T follicular helper cell (primary cell): ENCODE data around the gene ZNF658.
"Not testable (repeated sequence)": the region's sequence is repeated elsewhere in the genome, so short reads cannot be mapped to it uniquely, and the experiment has no call there.

Source experiments
- DNase-seq: peaks from one replicate; pipeline ENCODE4 v3.0.0-alpha.2; 2020; ENCODE audit warnings: low read depth
- total RNA-seq, 2 experiments: gene quantifications; one replicate each; lab custom pipeline; 2026; lab: John Stamatoyannopoulos, UW

The ZNF658 gene
- 3.3 to 9.8 reads per million in 2 experiments for total RNA-seq

- peak; percentile 27 for DNase-seq
Measured at GRCh38 chr9:66900490-66901131, at the start of gene ZNF658. Gene ZNF658 (plus strand): TSS chr9:66900725. CDS start chr9:66903562, 2,837 bp downstream.

- DNase-seq = not testable (repeated sequence)
Measured at GRCh38 chr9:66861732-66862131, 38.8 kb upstream of the ZNF658 start.

GRCh38 chr9:66868660-66869059 lies 31.9 kb upstream of the ZNF658 start:
- DNase-seq = not testable (repeated sequence)

GRCh38 chr9:66880605-66881004 lies 19.9 kb upstream of the ZNF658 start:
- not testable (repeated sequence) for DNase-seq

- not testable (repeated sequence) for DNase-seq
Measured at GRCh38 chr9:66881847-66882246, 18.7 kb upstream of the ZNF658 start.

GRCh38 chr9:66890334-66890733 lies 10.2 kb upstream of the ZNF658 start:
- not testable (repeated sequence) for DNase-seq

GRCh38 chr9:66901141-66901540 lies 616 bp downstream of the ZNF658 start:
- DNase-seq = not testable (repeated sequence)

- DNase-seq = not testable (repeated sequence)
Measured at GRCh38 chr9:66909560-66909959, 9.0 kb downstream of the ZNF658 start.

- not testable (repeated sequence) for DNase-seq
Measured at GRCh38 chr9:66920072-66920471, 19.5 kb downstream of the ZNF658 start.

- not testable (repeated sequence) for DNase-seq
Measured at GRCh38 chr9:66936194-66936870, 35.8 kb downstream of the ZNF658 start.

- not testable (repeated sequence) for DNase-seq
Measured at GRCh38 chr9:66937662-66938061, 37.1 kb downstream of the ZNF658 start.

- DNase-seq = not testable (repeated sequence)
Measured at GRCh38 chr9:66938322-66938721, 37.8 kb downstream of the ZNF658 start.

- DNase-seq = not testable (repeated sequence)
Measured at GRCh38 chr9:66939878-66940830, 39.6 kb downstream of the ZNF658 start.

GRCh38 chr9:66942400-66943155 lies 42.1 kb downstream of the ZNF658 start:
- DNase-seq = not testable (repeated sequence)

- DNase-seq = not testable (repeated sequence)
Measured at GRCh38 chr9:66952576-66952975, 52.1 kb downstream of the ZNF658 start.
